Activated CD8-positive, alpha-beta memory T cell treated with anti-CD3 and anti-CD28 coated beads for 24 hours (primary cell): Measurements from ENCODE around the gene TMEM179.
A peak's percentile ranks its signal among the peaks of the same experiment; 100 is the strongest.
"Not testable (repeated sequence)": the region's sequence is repeated elsewhere in the genome, so short reads cannot be mapped to it uniquely, and the experiment has no call there.

Experiments used
- DNase-seq: peaks from one replicate; pipeline ENCODE4 v3.0.0-alpha.2; 2020

Gene TMEM179

GRCh38 chr14:104604458-104605449 lies at the start of gene TMEM179:
TSS of gene TMEM179 (minus strand) at chr14:104604772. CDS start at chr14:104604741, 31 bp downstream.
- no peak for DNase-seq

- no peak for DNase-seq
These were observed 49.5 kb upstream of the TMEM179 start for GRCh38 chr14:104654119-104654518.

GRCh38 chr14:104653130-104653920 lies 48.8 kb upstream of the TMEM179 start:
- not testable (repeated sequence) for DNase-seq

- no peak for DNase-seq
These were observed 47.8 kb upstream of the TMEM179 start for GRCh38 chr14:104652386-104652785.

GRCh38 chr14:104651876-104652260 lies 47.3 kb upstream of the TMEM179 start:
- DNase-seq = no peak

GRCh38 chr14:104650981-104651875 lies 46.7 kb upstream of the TMEM179 start:
- no peak for DNase-seq

GRCh38 chr14:104650057-104650980 lies 45.7 kb upstream of the TMEM179 start:
- peak; percentile 90 for DNase-seq

- no peak for DNase-seq
These were observed 43.0 kb upstream of the TMEM179 start for GRCh38 chr14:104647467-104648043.

- no peak for DNase-seq
These were observed 40.2 kb upstream of the TMEM179 start for GRCh38 chr14:104644656-104645378.

GRCh38 chr14:104644091-104644635 lies 39.6 kb upstream of the TMEM179 start:
- no peak for DNase-seq

- DNase-seq = no peak
These were observed 38.7 kb upstream of the TMEM179 start for GRCh38 chr14:104643306-104643705.

- DNase-seq = no peak
These were observed 37.9 kb upstream of the TMEM179 start for GRCh38 chr14:104642540-104642868.

- no peak for DNase-seq
These were observed 37.4 kb upstream of the TMEM179 start for GRCh38 chr14:104641753-104642539.

- DNase-seq = no peak
These were observed 36.1 kb upstream of the TMEM179 start for GRCh38 chr14:104640681-104641080.

- DNase-seq = peak; percentile 80
These were observed 35.4 kb upstream of the TMEM179 start for GRCh38 chr14:104639885-104640548.

GRCh38 chr14:104639471-104639870 lies 34.9 kb upstream of the TMEM179 start:
- DNase-seq = no peak

GRCh38 chr14:104638927-104639450 lies 34.4 kb upstream of the TMEM179 start:
- DNase-seq = no peak

- DNase-seq = no peak
These were observed 33.6 kb upstream of the TMEM179 start for GRCh38 chr14:104638190-104638589.
